A549 treated with ZK216348 at 1 μM for 4 hours (cell line): ENCODE data around the gene PPP2R5C. TPM values are rescaled to one million over a fixed set of nuclear protein-coding genes. Genes with fewer than 3 reads are reported as not detected.

Experiments
- total RNA-seq: library from RNA; stranded (reverse); fragments of 200-300 nt; extraction: Qiagen RNA extraction; gene quantifications from 5 replicates; pipeline ENCODE4 v1.2.3, GENCODE V29; 2022; ENCODE audit warnings: low read depth

The PPP2R5C gene
- 53.5 to 81.0 TPM (median 70.5 TPM) in 5 replicates for total RNA-seq

GRCh38 chr14:101761032-101761880 lies at the start of gene PPP2R5C:
Gene PPP2R5C, plus strand, starts transcription at chr14:101761709. Its CDS starts 185 bp downstream, at chr14:101761894.

GRCh38 chr14:101964297-101965180 lies 203.0 kb downstream of the PPP2R5C start, which contains the start of gene DYNC1H1:
Gene DYNC1H1, plus strand, starts transcription at chr14:101964573. Its CDS starts 119 bp downstream, at chr14:101964692.

Other genes starting within 250 kb of the PPP2R5C start
- not detected in 5 replicates for gene DIO3, start 200.2 kb upstream of the PPP2R5C start, total RNA-seq
- 173 to 263 TPM (median 240 TPM) in 5 replicates for gene DYNC1H1, start 202.9 kb downstream of the PPP2R5C start, total RNA-seq